Measurements from ENCODE around the gene WNT9B. TPM values are rescaled to one million over a fixed set of nuclear protein-coding genes. Genes with fewer than 3 reads are reported as not detected.

Gene WNT9B
- polyA plus RNA-seq, 1 donor from 2014 or later, result not detected

Other genes starting within 250 kb of the WNT9B start
- gene WNT3, start 32.9 kb upstream of the WNT9B start, polyA plus RNA-seq, result 0.14 TPM
- gene GOSR2, start 71.6 kb downstream of the WNT9B start, polyA plus RNA-seq, result 49.2 TPM
- gene RPRML, start 127.7 kb downstream of the WNT9B start, polyA plus RNA-seq, result 0.28 TPM